ENCODE results near the gene LPIN3.

LPIN3 gene

DNA sequence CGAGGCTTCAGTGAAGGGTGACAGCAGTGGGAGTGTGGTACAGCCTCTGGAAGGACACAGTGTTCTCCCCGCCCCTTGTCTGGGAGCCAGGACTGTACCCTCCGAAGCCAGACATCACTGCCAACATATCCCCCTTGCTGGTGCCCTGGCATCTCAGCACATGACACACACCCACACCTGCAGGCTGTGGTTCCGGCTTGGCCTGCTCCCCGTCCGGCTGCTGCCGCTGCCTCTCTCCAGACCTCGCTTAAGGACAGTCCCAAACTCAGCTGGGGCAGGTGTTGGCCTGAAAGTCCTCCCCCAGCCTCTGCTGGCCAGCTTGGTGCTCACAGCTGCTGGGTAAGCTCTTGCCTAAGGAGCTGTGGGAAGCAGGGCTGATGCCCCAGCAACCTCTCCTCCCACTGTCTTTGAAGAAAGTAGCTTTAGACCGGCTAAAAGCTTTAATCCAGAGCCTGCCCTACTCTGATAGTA, 19.0 kb downstream of the LPIN3 start:
- Histone ChIP-seq H3K9me2 (replicated peaks; ENCODE audit: insufficient read depth, low read length) (no peaks in the 10 kb centered on the region), H3K4me1 (ENCODE audit: low read length) (no peaks in the 10 kb centered on the region), H3K9ac (ENCODE audit: low read length) (no peak overlapping the region), H4K20me1 (ENCODE audit: insufficient read depth, low read length) (no peaks in the 10 kb centered on the region), H3K27me3 (replicated peaks; ENCODE audit: insufficient read depth, low read length) (no peaks in the 10 kb centered on the region), H3F3A (ENCODE audit: insufficient read depth, low read length) (no peaks in the 10 kb centered on the region), H2AFZ (ENCODE audit: low read length) (no peak overlapping the region), H3K4me3 (ENCODE audit: low read length) (no peak overlapping the region), H3K79me2 (ENCODE audit: low read length) (no peaks in the 10 kb centered on the region), H3K9me3 (replicated peaks; ENCODE audit: insufficient read depth, low read length) (no peaks in the 10 kb centered on the region), H3K36me3 (replicated peaks; ENCODE audit: insufficient read depth, low read length) (no peaks in the 10 kb centered on the region), H3K4me2 (ENCODE audit: low read depth, low read length) (no peak overlapping the region), H3K27ac (ENCODE audit: low read length) (no peak overlapping the region)
- TF ChIP-seq EZH2phosphoT487 (IDR thresholded peaks at IDR 0.05; ENCODE audit: low read length) = no peak
- TF ChIP-seq, protein P1, sequence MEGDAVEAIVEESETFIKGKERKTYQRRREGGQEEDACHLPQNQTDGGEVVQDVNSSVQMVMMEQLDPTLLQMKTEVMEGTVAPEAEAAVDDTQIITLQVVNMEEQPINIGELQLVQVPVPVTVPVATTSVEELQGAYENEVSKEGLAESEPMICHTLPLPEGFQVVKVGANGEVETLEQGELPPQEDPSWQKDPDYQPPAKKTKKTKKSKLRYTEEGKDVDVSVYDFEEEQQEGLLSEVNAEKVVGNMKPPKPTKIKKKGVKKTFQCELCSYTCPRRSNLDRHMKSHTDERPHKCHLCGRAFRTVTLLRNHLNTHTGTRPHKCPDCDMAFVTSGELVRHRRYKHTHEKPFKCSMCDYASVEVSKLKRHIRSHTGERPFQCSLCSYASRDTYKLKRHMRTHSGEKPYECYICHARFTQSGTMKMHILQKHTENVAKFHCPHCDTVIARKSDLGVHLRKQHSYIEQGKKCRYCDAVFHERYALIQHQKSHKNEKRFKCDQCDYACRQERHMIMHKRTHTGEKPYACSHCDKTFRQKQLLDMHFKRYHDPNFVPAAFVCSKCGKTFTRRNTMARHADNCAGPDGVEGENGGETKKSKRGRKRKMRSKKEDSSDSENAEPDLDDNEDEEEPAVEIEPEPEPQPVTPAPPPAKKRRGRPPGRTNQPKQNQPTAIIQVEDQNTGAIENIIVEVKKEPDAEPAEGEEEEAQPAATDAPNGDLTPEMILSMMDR (IDR thresholded peaks at IDR 0.05; ENCODE audit: low read length) = no peak
- TF ChIP-seq EZH2 (optimal IDR thresholded peaks at IDR 0.05; ENCODE audit: low read depth, low read length) = no peak
- no peak for DNase-seq

DNA sequence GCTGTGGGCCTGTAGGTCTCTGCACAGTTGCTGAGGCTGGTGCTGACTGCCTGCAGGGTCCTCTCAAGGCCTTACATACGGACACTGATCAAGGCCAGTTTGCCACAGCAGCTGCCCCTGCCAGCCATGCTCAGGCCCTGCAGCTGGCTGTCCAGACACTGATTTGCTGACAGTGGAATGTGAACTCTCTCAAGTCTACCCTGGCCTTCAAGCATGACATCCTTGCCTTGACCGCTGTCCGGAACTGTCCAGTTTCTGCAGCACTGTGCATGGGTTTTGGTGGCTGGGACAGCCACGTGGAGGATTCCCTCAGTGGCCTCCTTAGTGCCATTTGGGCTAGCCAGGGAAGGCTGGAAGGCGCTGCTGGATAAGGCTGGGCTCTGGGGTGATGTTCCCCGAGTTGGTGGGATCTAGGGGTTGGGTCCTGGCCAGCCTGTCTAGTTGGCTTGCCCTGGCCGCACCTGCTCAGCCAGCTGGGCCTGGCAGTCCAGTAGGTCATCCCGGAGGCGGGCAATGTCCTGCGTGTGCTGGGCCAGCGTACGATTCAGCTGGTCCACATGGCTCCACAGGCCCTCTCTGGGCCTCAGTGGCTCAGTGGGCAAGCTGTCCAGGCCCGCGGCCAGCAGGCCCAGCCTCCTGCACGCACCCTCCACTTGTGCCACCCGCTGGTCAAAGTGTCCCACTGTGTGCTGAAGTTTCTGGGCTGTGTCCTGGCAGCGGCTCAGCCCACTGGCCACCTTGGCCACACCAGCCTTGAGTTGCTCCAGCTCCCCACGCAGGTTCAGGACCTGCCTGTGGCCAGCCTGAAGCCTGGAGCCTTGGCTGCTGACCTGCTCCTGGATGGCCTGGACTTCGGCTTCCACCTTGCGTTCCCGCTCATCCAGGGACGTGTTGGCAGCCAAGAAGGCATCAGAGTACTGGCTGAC, 20.5 kb downstream of the LPIN3 start:
- H3K79me2 ChIP-seq (ENCODE audit: low read length) = no peaks in the 10 kb centered on the region
- no peak overlapping the region for H3K9ac ChIP-seq (ENCODE audit: low read length)
- no peaks in the 10 kb centered on the region for H3K9me3 ChIP-seq (replicated peaks; ENCODE audit: insufficient read depth, low read length)
- peaks cover 12% of the 10 kb centered on the region for H3K27me3 ChIP-seq (replicated peaks; ENCODE audit: insufficient read depth, low read length)
- H3K4me1 ChIP-seq (ENCODE audit: low read length) = no peaks in the 10 kb centered on the region
- H3K36me3 ChIP-seq (replicated peaks; ENCODE audit: insufficient read depth, low read length) = no peaks in the 10 kb centered on the region
- no peaks in the 10 kb centered on the region for H4K20me1 ChIP-seq (ENCODE audit: insufficient read depth, low read length)
- TF ChIP-seq EZH2phosphoT487 (IDR thresholded peaks at IDR 0.05; ENCODE audit: low read length) (no peak), EZH2 (optimal IDR thresholded peaks at IDR 0.05; ENCODE audit: low read depth, low read length) (no peak)
- TF ChIP-seq, protein P1 (IDR thresholded peaks at IDR 0.05; ENCODE audit: low read length) = no peak
- H3K9me2 ChIP-seq (replicated peaks; ENCODE audit: insufficient read depth, low read length) = no peaks in the 10 kb centered on the region
- no peak overlapping the region for H3K27ac ChIP-seq (ENCODE audit: low read length)
- no peak overlapping the region for H3K4me2 ChIP-seq (ENCODE audit: low read depth, low read length)
- DNase-seq = no peak
- H3K4me3 ChIP-seq (ENCODE audit: low read length) = no peak overlapping the region
- no peak overlapping the region for H2AFZ ChIP-seq (ENCODE audit: low read length)
- H3F3A ChIP-seq (ENCODE audit: insufficient read depth, low read length) = no peaks in the 10 kb centered on the region

DNA sequence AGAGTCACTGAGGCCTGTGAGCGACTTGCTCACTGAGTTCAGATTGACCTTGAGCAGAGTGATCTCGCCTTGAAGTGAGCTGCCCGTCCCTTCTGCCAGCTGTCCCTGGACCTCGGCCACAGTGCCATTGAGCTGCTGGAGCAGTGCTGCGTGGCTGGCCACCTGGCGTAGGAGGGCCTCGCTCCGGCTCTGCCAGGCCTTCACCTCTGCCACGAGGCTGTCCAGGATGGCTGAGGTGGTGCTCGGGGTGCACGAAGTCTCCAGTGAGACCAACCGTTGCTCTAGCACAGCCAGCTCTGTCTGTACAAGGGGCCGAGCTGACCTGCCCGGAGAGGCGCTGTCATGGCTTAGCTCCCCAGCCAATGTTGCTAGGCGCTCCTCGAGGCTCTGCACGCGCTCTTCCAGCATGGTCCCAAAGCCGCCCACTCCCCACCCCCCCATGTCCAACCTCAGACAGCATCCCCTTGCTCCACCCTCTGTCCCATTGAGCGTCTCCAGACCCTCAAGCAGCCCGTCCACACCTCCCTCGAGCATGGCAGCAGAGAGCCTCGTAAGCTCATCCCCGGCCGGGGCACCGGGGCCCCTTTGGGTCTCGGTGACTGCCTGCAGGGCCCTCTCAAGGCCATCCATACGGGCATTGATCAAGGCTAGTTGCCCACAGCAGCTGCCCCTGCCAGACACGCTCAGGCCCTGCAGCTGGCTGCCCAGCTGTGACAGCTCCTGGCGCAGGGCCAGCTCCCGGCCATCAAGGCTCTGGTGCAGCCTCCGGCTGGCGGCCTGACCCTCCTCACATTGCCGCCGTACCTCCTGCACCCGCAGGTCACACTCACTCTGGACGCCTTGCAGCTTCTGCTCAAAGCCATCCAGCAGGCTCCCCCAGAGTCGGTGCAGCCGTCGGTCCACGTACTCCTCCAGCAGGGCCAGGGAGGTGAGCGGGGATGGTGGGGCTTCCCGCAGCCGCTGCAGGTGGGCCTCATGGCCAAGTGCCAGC, 21.4 kb downstream of the LPIN3 start:
- no peaks in the 10 kb centered on the region for H4K20me1 ChIP-seq (ENCODE audit: insufficient read depth, low read length)
- no peaks in the 10 kb centered on the region for H3K79me2 ChIP-seq (ENCODE audit: low read length)
- H3K9me3 ChIP-seq (replicated peaks; ENCODE audit: insufficient read depth, low read length) = no peaks in the 10 kb centered on the region
- no peaks in the 10 kb centered on the region for H3K36me3 ChIP-seq (replicated peaks; ENCODE audit: insufficient read depth, low read length)
- H3K9ac ChIP-seq (ENCODE audit: low read length) = no peak overlapping the region
- H3K4me3 ChIP-seq (ENCODE audit: low read length) = no peak overlapping the region
- no peaks in the 10 kb centered on the region for H3K9me2 ChIP-seq (replicated peaks; ENCODE audit: insufficient read depth, low read length)
- no peak for DNase-seq
- H3K27ac ChIP-seq (ENCODE audit: low read length) = no peak overlapping the region
- no peak overlapping the region for H2AFZ ChIP-seq (ENCODE audit: low read length)
- no peak overlapping the region for H3K4me2 ChIP-seq (ENCODE audit: low read depth, low read length)
- H3F3A ChIP-seq (ENCODE audit: insufficient read depth, low read length) = no peaks in the 10 kb centered on the region
- peaks cover 16% of the 10 kb centered on the region for H3K27me3 ChIP-seq (replicated peaks; ENCODE audit: insufficient read depth, low read length)
- no peak for TF ChIP-seq EZH2phosphoT487 (IDR thresholded peaks at IDR 0.05; ENCODE audit: low read length)
- H3K4me1 ChIP-seq (ENCODE audit: low read length) = no peaks in the 10 kb centered on the region
